NCI-H2107 treated with DMSO at 0.1 percent for 48 hours (cell line): ENCODE data around the gene DDX24.

Experiments used
- DNase-seq: peaks from one replicate; lab custom pipeline; 2025; ENCODE audit not compliant: unreplicated experiment; lab: John Stamatoyannopoulos, UW

DDX24 gene

DNA sequence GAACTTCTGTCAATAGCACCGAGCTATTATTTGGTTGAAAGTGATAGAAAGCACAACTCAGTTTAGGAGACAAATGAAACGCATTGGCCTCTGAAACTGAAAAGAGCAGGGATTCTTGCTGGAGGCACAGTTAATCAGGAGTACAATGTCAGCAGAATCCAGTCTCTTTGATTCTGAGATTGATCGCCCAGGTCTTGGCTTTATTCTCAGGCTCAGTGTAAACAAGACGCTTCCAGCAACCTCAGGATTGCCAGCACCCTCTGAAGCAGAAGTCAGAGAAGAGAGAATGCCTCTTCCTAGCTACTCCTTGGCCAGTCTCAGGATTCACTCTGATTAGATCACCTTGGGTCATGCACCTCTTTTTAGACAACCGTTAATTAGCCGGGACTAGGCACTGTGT, 66.6 kb downstream of the DDX24 start:
- no peak for DNase-seq

DNA sequence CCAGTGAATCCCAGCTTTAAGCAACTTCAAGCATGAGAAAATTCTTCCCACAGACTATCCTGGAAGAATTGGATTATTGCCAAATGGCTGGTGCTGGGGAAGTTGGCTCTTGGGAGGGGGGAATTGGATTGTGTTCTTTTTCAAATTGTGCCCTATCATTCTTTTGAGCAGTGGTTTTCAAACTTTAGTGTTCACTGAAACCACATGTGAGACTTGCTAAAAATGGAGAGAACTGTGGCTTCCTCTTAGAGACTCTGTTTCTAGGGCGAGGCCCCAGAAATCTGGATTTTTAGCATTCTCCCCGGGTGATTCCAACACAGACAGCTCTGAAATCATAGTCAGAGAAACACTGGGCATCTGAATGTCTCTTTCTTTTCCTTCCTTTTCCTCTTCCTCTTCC, 69.2 kb downstream of the DDX24 start:
- no peak for DNase-seq

DNA sequence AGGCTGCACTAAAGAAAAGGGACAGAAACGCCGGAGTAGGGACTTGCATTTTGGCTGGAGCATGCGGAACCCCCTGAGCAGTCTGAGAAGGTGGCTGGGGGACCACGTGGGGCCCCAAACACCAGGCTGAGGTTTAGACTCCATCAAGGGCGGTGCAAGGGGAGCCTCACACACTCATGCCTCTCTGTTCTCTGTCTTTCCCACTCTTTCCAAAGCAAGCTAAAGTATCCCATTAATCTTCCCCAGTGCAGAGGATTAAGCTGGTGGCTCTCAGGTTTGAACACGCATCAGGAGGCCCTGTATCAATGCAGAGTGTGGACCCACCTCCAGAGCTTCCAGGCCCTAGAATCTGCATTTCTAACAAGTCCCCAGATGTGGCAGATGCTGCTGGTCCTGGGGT, 70.4 kb downstream of the DDX24 start:
- DNase-seq: no peak

DNA sequence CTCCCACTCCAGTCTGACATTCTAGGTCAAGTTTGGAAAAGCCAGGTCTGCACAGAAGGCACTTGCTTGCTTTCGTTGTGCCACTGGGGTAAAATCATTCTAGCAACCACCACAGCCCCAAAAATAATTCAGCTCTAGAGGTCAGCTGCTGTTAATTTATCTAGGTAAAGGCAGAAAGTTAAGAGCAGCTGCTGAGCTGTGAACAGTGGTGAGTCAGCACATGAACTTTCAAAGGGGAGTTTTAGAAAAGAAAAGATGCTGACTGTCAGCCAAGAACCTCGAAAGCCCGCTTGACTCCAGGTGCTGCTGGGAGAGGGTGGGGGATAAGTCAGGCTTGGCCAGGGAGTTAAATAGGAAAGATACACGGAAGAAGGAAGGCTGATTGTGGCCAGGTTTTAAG, 71.2 kb downstream of the DDX24 start:
- peak; percentile 32 for DNase-seq

DNA sequence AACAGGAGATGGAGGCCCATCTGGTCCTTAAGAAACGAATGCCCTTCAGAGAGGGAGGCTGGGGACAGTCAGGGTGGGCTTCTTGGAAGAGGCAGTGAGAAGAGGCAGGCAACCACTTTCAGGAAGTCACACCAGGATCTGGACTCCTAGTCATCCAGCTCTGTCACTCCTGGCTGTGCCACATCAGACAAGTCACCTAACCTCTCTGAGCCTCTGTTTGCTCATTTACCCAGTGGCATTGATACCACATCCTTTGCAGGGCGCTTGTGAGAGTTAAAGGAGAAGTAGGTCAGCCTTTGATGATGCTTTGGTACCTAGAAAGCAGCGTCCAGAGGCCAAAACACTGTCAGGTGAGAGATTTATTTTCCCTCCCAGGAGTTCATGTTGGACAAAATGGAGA, 72.8 kb downstream of the DDX24 start:
- no peak for DNase-seq

DNA sequence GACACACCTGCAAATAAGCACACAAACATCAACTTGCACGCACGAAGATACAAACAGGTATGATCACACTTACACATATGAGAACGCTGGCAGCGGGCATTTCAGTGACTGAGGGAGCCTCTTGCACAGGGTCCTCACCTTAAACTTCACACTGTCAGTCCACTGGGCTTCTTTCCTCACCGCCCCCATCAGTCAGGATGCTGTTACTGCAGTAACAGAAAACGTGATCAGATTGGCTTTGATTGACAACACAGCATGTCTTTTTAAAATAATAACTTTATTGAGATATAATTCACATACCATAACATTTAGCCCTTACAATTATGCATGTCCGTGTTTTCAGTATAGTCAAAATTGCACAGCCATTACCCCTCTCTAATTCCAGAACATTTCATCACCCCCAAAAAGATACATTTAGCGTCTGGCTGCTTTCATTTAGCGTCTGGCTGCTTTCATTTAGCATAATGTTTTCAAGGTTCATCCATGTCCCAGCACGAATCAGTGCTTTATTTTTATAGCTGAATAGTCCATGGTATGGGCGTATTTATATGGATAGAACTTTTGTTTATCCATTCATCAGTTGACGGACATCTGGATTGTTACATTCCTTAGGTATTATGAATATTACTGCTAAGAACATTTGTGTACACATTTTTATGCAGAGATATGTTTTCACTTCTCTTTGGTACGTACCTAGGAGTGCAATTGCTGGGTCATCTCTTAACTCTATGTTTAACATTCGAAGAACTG, 75.5 kb downstream of the DDX24 start:
- no peak for DNase-seq

DNA sequence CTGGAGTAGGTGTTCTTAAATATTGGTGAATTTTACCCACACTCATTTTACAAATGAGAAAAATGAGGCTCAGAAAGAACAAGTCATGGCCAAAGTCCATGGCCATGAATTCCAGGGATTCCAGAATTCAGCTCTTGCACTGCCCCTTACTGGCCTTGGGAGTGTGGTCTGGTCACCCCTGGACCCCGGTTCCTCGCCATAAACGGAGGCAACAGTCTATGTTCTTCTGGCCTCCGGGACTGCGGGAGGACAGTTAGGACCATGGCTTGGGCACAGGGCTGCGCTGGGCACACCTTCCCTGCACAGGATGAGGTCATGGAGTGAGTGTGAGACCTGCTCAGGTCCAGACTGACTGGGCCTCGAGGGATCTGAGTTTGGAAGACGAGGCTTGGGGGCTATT, 77.0 kb downstream of the DDX24 start:
- no peak for DNase-seq

DNA sequence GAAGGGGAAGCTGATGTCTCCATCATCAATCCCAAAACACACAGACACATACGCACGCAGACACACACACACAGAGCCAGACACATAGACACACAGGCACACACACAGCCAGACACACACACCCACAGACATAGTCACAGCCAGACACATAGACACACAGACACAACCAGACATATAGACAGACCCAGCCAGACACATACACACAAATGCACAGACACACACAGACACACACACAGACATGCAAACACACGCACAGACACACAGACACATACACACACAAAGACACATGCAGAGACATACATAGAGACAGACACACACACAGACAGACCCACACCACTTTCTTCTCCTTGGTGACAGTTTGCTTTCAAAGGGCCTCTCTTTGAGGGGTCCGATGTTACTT, 77.6 kb downstream of the DDX24 start:
- no peak for DNase-seq

DNA sequence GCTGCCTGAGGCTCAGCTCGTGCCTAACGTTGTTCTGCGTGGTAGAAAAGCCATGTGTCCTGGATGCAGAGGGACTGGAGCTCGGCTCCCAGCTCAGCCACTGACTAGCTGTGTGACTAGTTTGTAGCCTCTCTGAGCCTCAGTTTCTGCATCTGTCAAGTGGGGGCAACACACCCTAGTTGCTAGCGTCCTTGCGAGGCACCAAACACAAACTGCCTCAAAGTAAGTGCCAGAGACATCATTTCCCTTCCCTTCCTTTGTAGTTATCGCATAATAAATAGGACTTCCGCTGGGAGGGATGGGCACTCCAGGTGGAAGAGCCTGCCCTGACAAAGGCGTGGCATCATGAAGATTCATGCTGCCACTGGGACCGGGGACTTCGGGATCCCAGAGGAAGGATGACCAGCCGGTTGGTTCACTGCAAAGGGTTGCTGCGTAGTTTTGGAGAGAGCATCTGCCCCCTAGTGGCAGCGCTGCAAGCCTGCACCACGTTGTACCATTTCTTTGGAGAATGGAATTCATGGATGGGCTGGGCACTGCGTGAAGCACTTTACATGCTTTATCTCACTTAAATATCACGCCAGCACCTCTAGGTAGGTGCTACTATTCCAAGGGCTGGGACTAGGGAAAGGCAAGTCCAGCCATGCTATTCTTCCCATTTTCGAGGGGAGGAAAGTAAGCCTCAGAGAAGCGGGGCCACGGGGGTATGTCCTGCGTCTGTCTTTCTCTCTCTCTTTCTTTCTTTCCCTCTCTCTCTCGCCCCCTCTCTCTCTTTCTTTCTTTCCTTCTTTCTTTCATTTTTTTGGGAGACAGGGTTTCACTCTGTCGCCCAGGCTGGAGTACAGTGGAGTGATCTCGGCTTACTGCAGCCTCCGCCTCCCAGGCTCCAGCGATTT, 79.3 kb downstream of the DDX24 start:
- peak; percentile 44 for DNase-seq

DNA sequence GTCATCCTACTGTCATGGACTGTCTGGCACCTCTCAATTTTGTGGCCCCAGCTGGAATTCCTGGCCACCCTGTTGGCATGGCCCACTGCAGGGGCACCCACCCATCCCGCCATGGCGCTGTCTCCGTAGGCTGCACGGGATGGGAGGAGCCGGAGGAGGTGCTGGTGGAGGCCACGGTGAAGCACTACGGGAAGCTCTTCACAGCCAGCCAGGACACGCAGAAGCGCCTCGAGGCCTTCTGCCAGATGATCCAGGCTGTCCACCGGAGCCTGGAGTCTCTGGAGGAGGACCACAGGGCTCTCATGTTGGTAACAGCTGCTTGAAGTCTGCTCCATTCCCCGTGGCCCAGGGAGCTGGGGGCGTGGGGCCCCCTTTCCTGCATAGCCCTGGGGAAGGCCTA, 80.0 kb downstream of the DDX24 start:
- DNase-seq: no peak

DNA sequence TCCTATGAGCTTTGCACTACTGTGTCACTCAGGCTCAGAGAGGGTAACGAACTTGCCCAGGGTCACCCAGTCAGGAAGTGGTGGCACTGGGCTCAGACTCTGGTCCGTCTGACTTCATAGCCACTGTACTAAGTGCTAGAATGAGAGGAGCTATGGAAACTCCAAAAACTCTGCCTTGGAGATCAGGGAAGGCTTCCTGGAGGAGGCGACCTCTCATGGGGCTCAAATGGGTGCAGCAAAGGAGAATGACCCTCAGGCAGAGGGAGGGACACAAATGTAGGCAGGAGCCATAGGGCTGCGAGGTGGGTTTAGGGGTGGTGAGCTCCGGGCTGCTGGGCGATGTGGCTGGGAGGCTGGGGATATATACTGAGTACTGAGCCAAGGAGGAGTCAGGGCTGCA, 80.7 kb downstream of the DDX24 start:
- DNase-seq: no peak

DNA sequence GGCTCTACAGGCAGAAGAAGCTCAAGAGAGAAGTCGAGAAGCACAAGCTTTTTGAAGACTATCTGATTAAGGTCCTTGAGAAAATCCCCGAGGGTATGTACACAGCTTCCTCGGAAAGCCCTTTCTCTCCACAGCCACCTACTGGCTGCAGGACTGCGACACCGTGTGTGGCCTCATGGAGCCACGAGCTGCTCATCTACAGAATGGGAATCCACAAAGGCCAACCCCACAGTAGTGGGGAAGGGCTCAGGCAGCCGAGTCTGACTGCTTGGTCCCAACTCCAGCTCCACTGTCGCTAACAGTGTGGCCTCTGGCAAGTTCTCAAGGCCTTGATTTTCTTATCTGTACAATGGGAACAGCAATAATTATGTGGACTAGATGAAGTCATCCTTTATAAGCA, 81.4 kb downstream of the DDX24 start:
- no peak for DNase-seq

DNA sequence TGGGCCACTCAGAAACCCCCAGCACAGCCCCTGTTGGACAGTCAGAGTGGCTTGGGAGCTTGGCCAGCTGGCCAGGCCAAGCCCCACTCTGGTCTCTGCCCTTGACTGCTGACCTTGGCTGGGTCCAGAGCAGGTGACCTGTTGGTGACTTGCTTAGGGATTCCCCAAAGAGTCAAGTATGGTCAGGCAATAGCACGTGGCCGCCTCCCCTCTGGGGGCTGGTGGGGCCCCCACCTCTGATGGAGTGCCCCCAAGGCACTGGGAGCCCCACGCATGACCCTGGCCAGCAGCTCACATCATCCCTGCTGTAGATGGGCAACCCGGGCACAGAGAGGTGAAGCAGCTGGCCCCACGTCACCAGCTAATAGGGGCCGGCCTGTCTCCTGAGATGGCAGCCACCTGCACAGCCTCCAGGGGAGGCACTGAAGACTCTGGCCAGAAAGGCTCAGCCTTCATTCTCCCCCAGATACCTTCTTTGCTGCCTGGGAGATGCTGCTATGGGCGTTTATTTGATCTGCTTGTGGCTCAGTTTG, 82.1 kb downstream of the DDX24 start:
- no peak for DNase-seq
